A673 (cell line): ENCODE measurements around the gene LCMT1.

Source experiments
- EZH2 ChIP-seq: fragments of 200-600 bp; sonication (generic); IDR thresholded peaks from 2 replicates; pipeline ENCODE4 v1.6.1; 2017; ENCODE audit warnings: borderline replicate concordance, low read depth, mild to moderate bottlenecking, mixed read lengths, antibody characterized with exemption, low read length; ENCODE audit not compliant: poor library complexity, severe bottlenecking
- TF ChIP-seq, protein P1 (sequence below): fragments of 300-800, 200-600 bp; sonication (generic); conservative IDR thresholded peaks from 2 replicates; pipeline ENCODE4 v1.5.1; 2017; ENCODE audit warnings: low read depth, mild to moderate bottlenecking, antibody characterized with exemption, low read length, moderate library complexity, mixed read lengths

DNA sequence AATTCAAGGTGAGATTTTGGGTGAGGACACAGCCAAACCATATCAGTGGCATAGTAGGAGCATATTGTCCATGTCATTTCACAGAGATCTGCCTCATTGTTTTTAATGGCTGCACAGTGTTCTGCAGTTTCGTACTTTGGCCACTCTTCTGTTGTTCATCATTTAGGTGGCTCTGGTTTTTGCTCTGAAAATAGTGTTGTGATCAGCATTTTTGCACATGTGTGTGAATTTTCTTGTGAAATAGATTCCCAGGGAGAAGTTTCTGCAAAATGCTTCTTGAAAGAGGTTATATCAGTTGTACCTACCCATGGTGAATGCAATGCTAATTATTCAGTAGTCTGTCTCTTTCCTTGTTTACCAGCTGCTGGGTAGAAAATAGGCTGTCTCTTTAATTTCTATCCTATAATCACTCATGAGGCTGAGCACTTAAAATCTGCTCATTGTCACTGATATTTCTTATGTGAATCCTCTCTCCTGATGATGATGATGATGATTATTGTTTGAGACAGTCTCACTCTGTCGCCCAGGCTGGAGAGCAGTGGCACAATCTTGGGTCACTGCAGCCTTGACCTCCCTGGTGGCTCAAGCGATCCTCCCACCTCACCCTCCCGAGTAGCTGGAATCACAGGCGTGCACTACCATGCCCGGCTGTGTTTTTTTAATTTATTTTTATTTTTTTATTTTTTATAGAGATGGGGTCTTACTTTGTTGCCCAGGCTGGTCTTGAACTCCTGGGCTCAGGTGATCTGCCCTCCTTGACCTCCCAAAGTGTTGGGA is 10.5 kb downstream of the LCMT1 start:
- TF ChIP-seq, protein P1, sequence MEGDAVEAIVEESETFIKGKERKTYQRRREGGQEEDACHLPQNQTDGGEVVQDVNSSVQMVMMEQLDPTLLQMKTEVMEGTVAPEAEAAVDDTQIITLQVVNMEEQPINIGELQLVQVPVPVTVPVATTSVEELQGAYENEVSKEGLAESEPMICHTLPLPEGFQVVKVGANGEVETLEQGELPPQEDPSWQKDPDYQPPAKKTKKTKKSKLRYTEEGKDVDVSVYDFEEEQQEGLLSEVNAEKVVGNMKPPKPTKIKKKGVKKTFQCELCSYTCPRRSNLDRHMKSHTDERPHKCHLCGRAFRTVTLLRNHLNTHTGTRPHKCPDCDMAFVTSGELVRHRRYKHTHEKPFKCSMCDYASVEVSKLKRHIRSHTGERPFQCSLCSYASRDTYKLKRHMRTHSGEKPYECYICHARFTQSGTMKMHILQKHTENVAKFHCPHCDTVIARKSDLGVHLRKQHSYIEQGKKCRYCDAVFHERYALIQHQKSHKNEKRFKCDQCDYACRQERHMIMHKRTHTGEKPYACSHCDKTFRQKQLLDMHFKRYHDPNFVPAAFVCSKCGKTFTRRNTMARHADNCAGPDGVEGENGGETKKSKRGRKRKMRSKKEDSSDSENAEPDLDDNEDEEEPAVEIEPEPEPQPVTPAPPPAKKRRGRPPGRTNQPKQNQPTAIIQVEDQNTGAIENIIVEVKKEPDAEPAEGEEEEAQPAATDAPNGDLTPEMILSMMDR = no peak
- TF ChIP-seq EZH2 = no peak
